Subcutaneous abdominal adipose tissue (tissue), 5 donors: ENCODE results near the gene CXCR5.

Experiments used
- H3K27ac ChIP-seq: one replicate; pipeline ENCODE4 v1.7.0; 2013; ENCODE audit warnings: low read depth, mild to moderate bottlenecking, inconsistent platforms, low read length, moderate library complexity
- H3K27me3 ChIP-seq, 5 donors: one replicate each; pipeline ENCODE4 v1.7.0; 2013; ENCODE audit warnings: low read length in 5 of 5, inconsistent platforms in 1 of 5; ENCODE audit not compliant: control insufficient read depth in 5 of 5, insufficient read depth in 4 of 5
- H3K36me3 ChIP-seq, 5 donors: one replicate each; pipeline ENCODE4 v1.7.0; 2013; ENCODE audit warnings: low read length in 5 of 5; ENCODE audit not compliant: control insufficient read depth in 5 of 5, insufficient read depth in 5 of 5
- H3K4me1 ChIP-seq, 5 donors: one replicate each; pipeline ENCODE4 v1.7.0; 2013; ENCODE audit warnings: low read length in 5 of 5, mild to moderate bottlenecking in 3 of 5, moderate library complexity in 1 of 5; ENCODE audit not compliant: control insufficient read depth in 5 of 5, insufficient read depth in 5 of 5
- H3K4me3 ChIP-seq, 5 donors: one replicate each; pipeline ENCODE4 v1.7.0; 2013; ENCODE audit warnings: low read length in 5 of 5, low read depth in 1 of 5
- H3K9ac ChIP-seq, 5 donors: one replicate each; pipeline ENCODE4 v1.7.0; 2013; ENCODE audit warnings: low read length in 5 of 5, mild to moderate bottlenecking in 4 of 5, moderate library complexity in 3 of 5
- H3K9me3 ChIP-seq, 5 donors: one replicate each; pipeline ENCODE4 v1.7.0; 2013; ENCODE audit warnings: low read length in 5 of 5; ENCODE audit not compliant: control insufficient read depth in 5 of 5
- donor health status: healthy.
- donor health status: healthy.
- donor health status: healthy.
- donor health status: healthy.
- donor health status: healthy.

Gene CXCR5

GRCh38 chr11:118873804-118874203 lies 9.9 kb upstream of the CXCR5 start:
- H3K4me1 ChIP-seq = peaks cover 7 to 15% (median 14%) of the 10 kb centered on the region in 5 donors
- H3K4me3 ChIP-seq = no peak overlapping the region
- no peak overlapping the region for H3K9ac ChIP-seq
- no peaks in the 10 kb centered on the region for H3K9me3 ChIP-seq
- no peaks in the 10 kb centered on the region for H3K27me3 ChIP-seq
- no peak overlapping the region for H3K27ac ChIP-seq
- H3K36me3 ChIP-seq = no peaks in the 10 kb centered on the region

- Histone ChIP-seq H3K4me1 (no peaks in the 10 kb centered on the region), H3K36me3 (no peaks in the 10 kb centered on the region), H3K4me3 (no peak overlapping the region), H3K27ac (no peak overlapping the region), H3K27me3 (no peaks in the 10 kb centered on the region), H3K9ac (no peak overlapping the region), H3K9me3 (no peaks in the 10 kb centered on the region)
Measured at GRCh38 chr11:118876286-118876685, 7.4 kb upstream of the CXCR5 start.

GRCh38 chr11:118877487-118878162 lies 6.1 kb upstream of the CXCR5 start:
- no peaks in the 10 kb centered on the region for H3K9me3 ChIP-seq
- H3K9ac ChIP-seq = no peak overlapping the region
- no peak overlapping the region for H3K27ac ChIP-seq
- H3K4me1 ChIP-seq = no peaks in the 10 kb centered on the region
- no peaks in the 10 kb centered on the region for H3K36me3 ChIP-seq
- H3K4me3 ChIP-seq = no peak overlapping the region
- no peaks in the 10 kb centered on the region for H3K27me3 ChIP-seq

- H3K27ac ChIP-seq = no peak overlapping the region
- no peaks in the 10 kb centered on the region for H3K9me3 ChIP-seq
- H3K9ac ChIP-seq = no peak overlapping the region
- H3K4me3 ChIP-seq = no peak overlapping the region
- no peaks in the 10 kb centered on the region for H3K36me3 ChIP-seq
- H3K27me3 ChIP-seq = no peaks in the 10 kb centered on the region
- no peaks in the 10 kb centered on the region for H3K4me1 ChIP-seq
Measured at GRCh38 chr11:118878163-118878563, 5.5 kb upstream of the CXCR5 start.

GRCh38 chr11:118881228-118881627 lies 2.5 kb upstream of the CXCR5 start:
- Histone ChIP-seq H3K27me3 (no peaks in the 10 kb centered on the region), H3K9ac (no peak overlapping the region), H3K4me3 (no peak overlapping the region), H3K27ac (no peak overlapping the region), H3K9me3 (no peaks in the 10 kb centered on the region), H3K36me3 (no peaks in the 10 kb centered on the region), H3K4me1 (peaks cover 0 to 4% (median 0%) of the 10 kb centered on the region in 5 donors)

- peaks cover 3 to 7% (median 3%) of the 10 kb centered on the region in 5 donors for H3K4me1 ChIP-seq
- H3K4me3 ChIP-seq = no peak overlapping the region
- no peaks in the 10 kb centered on the region for H3K27me3 ChIP-seq
- H3K9ac ChIP-seq = no peak overlapping the region
- H3K27ac ChIP-seq = no peak overlapping the region
- no peaks in the 10 kb centered on the region for H3K36me3 ChIP-seq
- H3K9me3 ChIP-seq = no peaks in the 10 kb centered on the region
Measured at GRCh38 chr11:118882491-118882890, 1.2 kb upstream of the CXCR5 start.

GRCh38 chr11:118883004-118883367 lies 706 bp upstream of the CXCR5 start:
- no peaks in the 10 kb centered on the region for H3K9me3 ChIP-seq
- peaks cover 5 to 12% (median 8%) of the 10 kb centered on the region in 5 donors for H3K4me1 ChIP-seq
- no peak overlapping the region for H3K9ac ChIP-seq
- H3K27me3 ChIP-seq = no peaks in the 10 kb centered on the region
- H3K4me3 ChIP-seq = no peak overlapping the region
- H3K27ac ChIP-seq = no peak overlapping the region
- H3K36me3 ChIP-seq = no peaks in the 10 kb centered on the region

- Histone ChIP-seq H3K27me3 (no peaks in the 10 kb centered on the region), H3K36me3 (no peaks in the 10 kb centered on the region), H3K27ac (no peak overlapping the region), H3K9ac (no peak overlapping the region), H3K4me3 (no peak overlapping the region), H3K9me3 (no peaks in the 10 kb centered on the region), H3K4me1 (peaks cover 9 to 30% (median 26%) of the 10 kb centered on the region in 5 donors)
Measured at GRCh38 chr11:118884875-118885274, 1.2 kb downstream of the CXCR5 start.

- Histone ChIP-seq H3K27me3 (no peaks in the 10 kb centered on the region), H3K9ac (no peak overlapping the region), H3K4me1 (peaks cover 11 to 34% (median 30%) of the 10 kb centered on the region in 5 donors), H3K27ac (no peak overlapping the region), H3K9me3 (no peaks in the 10 kb centered on the region), H3K4me3 (no peak overlapping the region), H3K36me3 (no peaks in the 10 kb centered on the region)
Measured at GRCh38 chr11:118885319-118885718, 1.6 kb downstream of the CXCR5 start.

GRCh38 chr11:118885831-118886565 lies 2.3 kb downstream of the CXCR5 start:
- Histone ChIP-seq H3K9me3 (no peaks in the 10 kb centered on the region), H3K9ac (no peak overlapping the region), H3K27me3 (no peaks in the 10 kb centered on the region), H3K4me1 (peaks cover 11 to 35% (median 33%) of the 10 kb centered on the region in 5 donors), H3K27ac (no peak overlapping the region), H3K36me3 (no peaks in the 10 kb centered on the region), H3K4me3 (no peak overlapping the region)
